Measurements from ENCODE around the gene RHAG.

DNA sequence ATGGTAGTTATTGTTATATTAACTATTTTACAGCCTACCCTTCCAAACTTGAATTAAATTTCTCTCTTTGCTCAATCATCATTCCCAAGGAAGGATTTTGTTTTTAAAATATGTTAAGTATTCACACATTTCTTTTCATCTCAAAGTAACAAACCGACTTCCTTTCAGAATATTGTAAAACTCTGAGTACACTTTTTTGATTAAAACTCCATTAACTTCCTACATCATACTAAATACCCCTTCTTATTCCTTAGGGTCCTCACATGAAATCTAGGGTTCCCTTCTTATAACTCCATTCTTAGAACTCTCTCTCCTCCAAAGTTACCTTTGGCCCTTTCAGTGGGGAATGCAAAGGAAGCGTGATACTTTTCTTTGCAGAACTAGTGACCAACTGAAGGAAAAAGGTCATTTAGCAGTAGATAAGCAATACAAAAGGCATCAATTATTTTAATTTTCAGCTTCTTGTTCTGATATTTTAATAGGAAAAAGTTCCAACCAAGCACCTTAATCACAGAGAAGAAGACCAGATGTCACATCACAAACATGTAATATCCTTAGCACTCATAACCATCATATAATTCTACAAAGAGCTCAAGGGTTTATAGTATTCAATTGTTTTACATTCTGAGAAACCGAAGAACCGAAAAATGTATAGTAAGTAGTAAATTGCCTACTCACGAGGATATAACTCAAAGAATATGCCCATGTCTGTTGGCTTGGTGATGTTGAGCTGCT lies 494 bp downstream of the RHAG start:
- no peak for TF ChIP-seq ZNF274 (IDR thresholded peaks at IDR 0.05; ENCODE audit: low read depth, low read length)
- TF ChIP-seq YY1 (IDR thresholded peaks at IDR 0.05; ENCODE audit: insufficient read depth, insufficient read length), result no peak
